Endodermal cell (in vitro differentiated cells): ENCODE data around the gene RPL22. TPM values are rescaled to one million over a fixed set of nuclear protein-coding genes. Genes with fewer than 3 reads are reported as not detected.
A peak's percentile ranks its signal among the peaks of the same experiment; 100 is the strongest.

Experiments
- DNase-seq: peaks from one replicate; pipeline ENCODE4 v3.0.0-alpha.2; 2017
- H3K27ac ChIP-seq: 2 replicates; pipeline ENCODE4 v1.5.1; 2013; ENCODE audit warnings: mild to moderate bottlenecking, low read depth, low read length, moderate library complexity
- H3K27me3 ChIP-seq: 2 replicates; pipeline ENCODE4 v1.6.1; 2013; ENCODE audit warnings: mild to moderate bottlenecking, low read length, moderate library complexity; ENCODE audit not compliant: insufficient read depth, control insufficient read depth, poor library complexity, severe bottlenecking
- H3K36me3 ChIP-seq: 2 replicates; pipeline ENCODE4 v1.7.0; 2013; ENCODE audit warnings: mild to moderate bottlenecking, low read length, moderate library complexity; ENCODE audit not compliant: control insufficient read depth, insufficient read depth
- H3K4me1 ChIP-seq: one replicate; pipeline ENCODE4 v1.7.0; 2013; ENCODE audit warnings: low read length; ENCODE audit not compliant: control insufficient read depth, insufficient read depth
- H3K4me3 ChIP-seq: 2 replicates; pipeline ENCODE4 v1.5.1; 2013; ENCODE audit warnings: mild to moderate bottlenecking, low read length, moderate library complexity
- H3K9ac ChIP-seq: 2 replicates; pipeline ENCODE4 v1.6.1; 2013; ENCODE audit warnings: mild to moderate bottlenecking, low read length, moderate library complexity; ENCODE audit not compliant: poor library complexity, severe bottlenecking; ENCODE audit errors: extremely low read depth
- H3K9me3 ChIP-seq: 2 replicates; pipeline ENCODE4 v1.6.1; 2013; ENCODE audit warnings: mild to moderate bottlenecking, low read length, moderate library complexity; ENCODE audit not compliant: control insufficient read depth
- H3K27ac Mint-ChIP-seq: 2 replicates; pipeline ENCODE4 v1.8.0; 2020; ENCODE audit warnings: mixed read lengths
- H3K27me3 Mint-ChIP-seq: 2 replicates; pipeline ENCODE4 v1.8.0; 2021; ENCODE audit warnings: mild to moderate bottlenecking, mixed read lengths; ENCODE audit not compliant: insufficient read depth
- H3K36me3 Mint-ChIP-seq: 2 replicates; pipeline ENCODE4 v1.8.0; 2020; ENCODE audit warnings: low read depth, mixed read lengths
- H3K4me1 Mint-ChIP-seq: 2 replicates; pipeline ENCODE4 v1.8.0; 2020; ENCODE audit warnings: mixed read lengths
- H3K4me3 Mint-ChIP-seq: 2 replicates; pipeline ENCODE4 v1.8.0; 2020; ENCODE audit warnings: mild to moderate bottlenecking, moderate library complexity, mixed read lengths
- H3K9me3 Mint-ChIP-seq: 2 replicates; pipeline ENCODE4 v1.8.0; 2020; ENCODE audit warnings: mild to moderate bottlenecking, mixed read lengths
- WGBS, 2 experiments: methylation state at CpG; one replicate each; pipeline versions ENCODE4 v1.1.5 to v1.1.7; 2013; ENCODE audit warnings: missing lambda C conversion rate in 2 of 2, mixed read lengths in 1 of 2; ENCODE audit not compliant: insufficient coverage in 1 of 2, insufficient read length in 1 of 2; 5-methylcytosine and 5-hydroxymethylcytosine counted together
- total RNA-seq, 2 donors: library from RNA; stranded (reverse); fragmentation: NEBNext Ultra II Directional in 1 of 2; extraction: Animal tissue kit (Norgen Biotek cat#: 25700) in 1 of 2; gene quantifications; 2 replicates in 1 of 2; 3 replicates in 1 of 2; pipeline ENCODE4 v1.2.1, GENCODE V29; 2021
- TF ChIP-seq, protein P1 (sequence below): fragments of 200-600 bp; sonication (generic); conservative IDR thresholded peaks from 2 replicates; pipeline ENCODE4 v1.5.0; 2021; ENCODE audit warnings: antibody characterized with exemption, mild to moderate bottlenecking

The RPL22 gene
- total RNA-seq, 2 donors from 2014 or later, result 409 to 481 TPM

DNA sequence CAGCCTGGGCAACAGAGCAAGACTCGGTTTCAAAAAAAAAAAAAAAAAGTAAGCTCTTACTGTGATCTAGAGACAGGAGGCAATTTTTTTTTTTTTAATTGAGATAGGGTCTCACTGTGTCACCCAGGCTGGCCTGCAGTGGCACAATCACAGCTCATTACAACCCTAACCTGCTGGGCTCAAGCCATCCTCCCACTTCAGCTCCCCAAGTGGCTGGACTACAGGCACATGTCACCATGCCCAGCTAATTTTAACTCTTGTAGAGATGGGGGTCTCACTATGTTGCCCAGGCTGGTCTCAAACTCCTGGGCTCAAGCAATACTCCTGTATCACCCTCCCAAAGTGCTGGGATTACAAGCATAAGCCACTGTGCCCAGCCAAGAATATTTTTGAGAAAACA is 7.4 kb downstream of the RPL22 start:
- H3K36me3 ChIP-seq, result peaks cover 89% of the 10 kb centered on the region
- WGBS, 2 experiments, result 94% methylated on average over 1 of the region's 1 CpG; no CpG with 5 or more reads in 1 of the 2 experiments
- H3K9me3 Mint-ChIP-seq, result no peaks in the 10 kb centered on the region

DNA sequence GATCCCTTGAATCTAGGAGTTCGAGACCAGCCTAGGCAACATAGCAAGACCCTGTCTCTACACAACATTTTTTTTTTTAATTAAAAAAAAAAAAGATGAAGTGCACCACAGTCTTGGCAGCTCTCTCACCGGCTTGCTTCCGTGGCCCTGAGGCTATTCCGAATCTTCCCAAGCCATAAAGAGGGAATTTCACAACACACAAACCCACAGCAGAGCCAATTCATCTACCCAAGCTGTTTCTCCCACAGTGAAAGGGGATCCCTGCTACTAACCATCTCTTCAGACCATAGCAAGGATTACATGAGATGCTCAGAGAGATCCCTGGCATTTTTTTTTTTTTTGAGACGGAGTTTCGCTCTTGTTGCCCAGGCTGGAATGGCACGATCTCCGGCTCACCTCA is 10.9 kb downstream of the RPL22 start:
- TF ChIP-seq, protein P1, sequence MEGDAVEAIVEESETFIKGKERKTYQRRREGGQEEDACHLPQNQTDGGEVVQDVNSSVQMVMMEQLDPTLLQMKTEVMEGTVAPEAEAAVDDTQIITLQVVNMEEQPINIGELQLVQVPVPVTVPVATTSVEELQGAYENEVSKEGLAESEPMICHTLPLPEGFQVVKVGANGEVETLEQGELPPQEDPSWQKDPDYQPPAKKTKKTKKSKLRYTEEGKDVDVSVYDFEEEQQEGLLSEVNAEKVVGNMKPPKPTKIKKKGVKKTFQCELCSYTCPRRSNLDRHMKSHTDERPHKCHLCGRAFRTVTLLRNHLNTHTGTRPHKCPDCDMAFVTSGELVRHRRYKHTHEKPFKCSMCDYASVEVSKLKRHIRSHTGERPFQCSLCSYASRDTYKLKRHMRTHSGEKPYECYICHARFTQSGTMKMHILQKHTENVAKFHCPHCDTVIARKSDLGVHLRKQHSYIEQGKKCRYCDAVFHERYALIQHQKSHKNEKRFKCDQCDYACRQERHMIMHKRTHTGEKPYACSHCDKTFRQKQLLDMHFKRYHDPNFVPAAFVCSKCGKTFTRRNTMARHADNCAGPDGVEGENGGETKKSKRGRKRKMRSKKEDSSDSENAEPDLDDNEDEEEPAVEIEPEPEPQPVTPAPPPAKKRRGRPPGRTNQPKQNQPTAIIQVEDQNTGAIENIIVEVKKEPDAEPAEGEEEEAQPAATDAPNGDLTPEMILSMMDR, result no peak
- H3K4me3 Mint-ChIP-seq, result no peak overlapping the region
- Histone ChIP-seq H3K36me3 (peaks cover 83% of the 10 kb centered on the region), H3K9me3 (no peaks in the 10 kb centered on the region), H3K27ac (no peak overlapping the region), H3K27me3 (no peaks in the 10 kb centered on the region), H3K4me3 (no peak overlapping the region), H3K9ac (no peak overlapping the region), H3K4me1 (no peaks in the 10 kb centered on the region)
- no peak for DNase-seq
- peaks cover 7% of the 10 kb centered on the region for H3K4me1 Mint-ChIP-seq
- H3K36me3 Mint-ChIP-seq, result peaks cover 73% of the 10 kb centered on the region
- H3K27me3 Mint-ChIP-seq, result no peaks in the 10 kb centered on the region
- H3K27ac Mint-ChIP-seq, result no peak overlapping the region
- 85 to 97% methylated on average over 7 to 8 of the region's 8 CpGs for WGBS, 2 experiments
- H3K9me3 Mint-ChIP-seq, result no peaks in the 10 kb centered on the region

More for the DNA sequence above, 7.4 kb downstream of the RPL22 start:
- TF ChIP-seq, protein P1, result no peak
- Mint-ChIP-seq H3K27ac (no peak overlapping the region), H3K4me3 (no peak overlapping the region), H3K27me3 (no peaks in the 10 kb centered on the region), H3K4me1 (peaks cover 3% of the 10 kb centered on the region), H3K36me3 (peaks cover 77% of the 10 kb centered on the region)
- no peak overlapping the region for H3K9ac ChIP-seq
- H3K4me1 ChIP-seq, result no peaks in the 10 kb centered on the region
- H3K9me3 ChIP-seq, result no peaks in the 10 kb centered on the region
- DNase-seq, result no peak
- no peak overlapping the region for H3K27ac ChIP-seq
- H3K4me3 ChIP-seq, result no peak overlapping the region
- H3K27me3 ChIP-seq, result no peaks in the 10 kb centered on the region

DNA sequence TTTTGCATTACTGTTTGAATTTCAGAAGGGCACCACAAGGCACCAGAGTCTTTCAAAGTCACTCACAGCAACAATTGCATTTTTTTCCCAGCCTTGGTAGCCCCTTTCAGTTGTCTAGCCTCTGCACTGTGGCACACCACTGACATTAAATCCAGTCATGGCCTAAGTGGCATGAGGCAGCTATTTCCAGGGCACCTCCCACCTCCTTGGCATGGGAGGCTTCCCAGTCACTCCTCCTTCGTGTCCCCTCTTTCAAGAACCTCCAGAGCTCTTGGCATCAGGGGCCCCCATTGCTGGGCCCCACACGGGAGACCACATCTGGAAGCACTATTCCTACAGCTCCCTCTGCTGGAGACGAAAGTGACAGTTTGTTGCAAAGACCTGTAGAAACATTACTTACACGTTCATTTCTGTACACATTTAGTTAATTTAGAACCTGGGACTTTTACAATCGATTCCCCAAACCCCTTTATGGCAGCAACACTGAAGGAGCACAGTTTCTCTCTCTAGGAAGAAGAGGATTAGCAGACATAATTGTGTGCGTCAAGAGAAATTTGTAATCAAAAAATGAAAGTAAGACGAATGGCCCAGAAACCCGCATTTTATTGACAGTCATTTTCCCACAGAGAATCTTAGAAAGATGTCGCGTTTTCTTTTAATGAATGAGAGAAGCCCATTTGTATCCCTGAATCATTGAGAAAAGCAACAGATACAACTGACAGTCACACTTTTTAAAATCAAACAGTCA is 13.6 kb downstream of the RPL22 start:
- DNase-seq, result peak; percentile 77
- peaks cover 53% of the 10 kb centered on the region for H3K36me3 Mint-ChIP-seq
- Histone ChIP-seq H3K9ac (no peak overlapping the region), H3K4me3 (no peak overlapping the region), H3K27me3 (peaks cover 25% of the 10 kb centered on the region), H3K9me3 (no peaks in the 10 kb centered on the region), H3K4me1 (no peaks in the 10 kb centered on the region), H3K27ac (no peak overlapping the region), H3K36me3 (peaks cover 60% of the 10 kb centered on the region)
- TF ChIP-seq, protein P1, result peak; percentile 80
- H3K9me3 Mint-ChIP-seq, result no peaks in the 10 kb centered on the region
- peaks cover 7% of the 10 kb centered on the region for H3K4me1 Mint-ChIP-seq
- 78 to 83% methylated on average over 7 to 10 of the region's 10 CpGs for whole genome bisulfite sequencing, 2 experiments
- peaks cover 24% of the 10 kb centered on the region for H3K27me3 Mint-ChIP-seq
- no peak overlapping the region for H3K27ac Mint-ChIP-seq
- H3K4me3 Mint-ChIP-seq, result no peak overlapping the region
